ENCODE measurements around the gene SALL1. TPM values are rescaled to one million over a fixed set of nuclear protein-coding genes. Genes with fewer than 3 reads are reported as not detected.

The SALL1 gene
- total RNA-seq, 4 donors from 2014 or later: 2.1 to 56.0 (median 9.5) TPM

GRCh38 chr16:51148678-51149228, 2.3 kb downstream of the SALL1 start:
- Histone ChIP-seq H3K36me3 (no peaks in the 10 kb centered on the region), H3K4me1 (no peaks in the 10 kb centered on the region), H3K27ac (peak overlapping the region; percentile 97), H3K27me3 (no peaks in the 10 kb centered on the region), H3K9me3 (no peaks in the 10 kb centered on the region), H3K4me3 (peak overlapping the region; percentile 66 to 69)
- intact Hi-C loops (cut with DNase I; ENCODE audit: low total_unique reads): no loop called here
- no peak for DNase-seq
- TF ChIP-seq POLR2A (IDR thresholded peaks at IDR 0.05): no peak
- TF ChIP-seq CTCF (IDR thresholded peaks at IDR 0.05): no peak

- Histone ChIP-seq H3K36me3 (no peaks in the 10 kb centered on the region), H3K4me1 (no peaks in the 10 kb centered on the region), H3K9me3 (no peaks in the 10 kb centered on the region), H3K27ac (peak overlapping the region; percentile 97), H3K27me3 (no peaks in the 10 kb centered on the region), H3K4me3 (peak overlapping the region; percentile 66 to 69)
- intact Hi-C loops (cut with DNase I; ENCODE audit: low total_unique reads): no loop called here
- DNase-seq: no peak
- no peak for TF ChIP-seq POLR2A (IDR thresholded peaks at IDR 0.05)
- no peak for TF ChIP-seq CTCF (IDR thresholded peaks at IDR 0.05)
These were observed 3.0 kb downstream of the SALL1 start for GRCh38 chr16:51147776-51148677.

GRCh38 chr16:51146256-51146924, 4.7 kb downstream of the SALL1 start:
- no peaks in the 10 kb centered on the region for H3K27me3 ChIP-seq
- no peak for DNase-seq
- H3K4me3 ChIP-seq: peak overlapping the region in 1 of 2 donors; percentile 16
- intact Hi-C loops (cut with DNase I; ENCODE audit: low total_unique reads): no loop called here
- H3K36me3 ChIP-seq: no peaks in the 10 kb centered on the region
- no peaks in the 10 kb centered on the region for H3K9me3 ChIP-seq
- peak overlapping the region; percentile 97 for H3K27ac ChIP-seq
- TF ChIP-seq CTCF (IDR thresholded peaks at IDR 0.05): peak; percentile 38 to 58 (median 46)
- TF ChIP-seq POLR2A (IDR thresholded peaks at IDR 0.05): no peak
- no peaks in the 10 kb centered on the region for H3K4me1 ChIP-seq

GRCh38 chr16:51144203-51144602, 6.9 kb downstream of the SALL1 start:
- H3K27me3 ChIP-seq: no peaks in the 10 kb centered on the region

More at GRCh38 chr16:51144203-51144602, 6.9 kb downstream of the SALL1 start:
- Histone ChIP-seq H3K27ac (peak overlapping the region in 1 of 2 donors; percentile 97), H3K4me1 (no peaks in the 10 kb centered on the region), H3K36me3 (no peaks in the 10 kb centered on the region), H3K9me3 (no peaks in the 10 kb centered on the region), H3K4me3 (no peak overlapping the region)
- TF ChIP-seq CTCF (IDR thresholded peaks at IDR 0.05): no peak
- TF ChIP-seq POLR2A (IDR thresholded peaks at IDR 0.05): no peak
- no peak for DNase-seq
- intact Hi-C loops (cut with DNase I; ENCODE audit: low total_unique reads): no loop called here

Data from uterus (tissue), 4 donors.